ENCODE results near the gene NUSAP1. TPM values are rescaled to one million over a fixed set of nuclear protein-coding genes. Genes with fewer than 3 reads are reported as not detected.

Gene NUSAP1
- total RNA-seq, 2 donors from 2014 or later: 3.9 to 28.2 TPM

GRCh38 chr15:41285285-41285684 is 47.4 kb upstream of the NUSAP1 start:
- peak overlapping the region; percentile 82 to 89 for H3K27ac ChIP-seq
- no peaks in the 10 kb centered on the region for H3K27me3 ChIP-seq (replicated peaks; ENCODE audit: insufficient read depth)
- no peaks in the 10 kb centered on the region for H3K9me3 ChIP-seq
- 31% methylated on average over 7 of the region's 7 CpGs for WGBS
- DNase-seq (ENCODE audit: low spot score): no peak
- intact Hi-C loops (cut with DNase I): no loop called here
- no peak for TF ChIP-seq CTCF (IDR thresholded peaks at IDR 0.05)
- TF ChIP-seq POLR2A (IDR thresholded peaks at IDR 0.05): no peak
- TF ChIP-seq POLR2AphosphoS5 (IDR thresholded peaks at IDR 0.05): no peak
- H3K4me3 ChIP-seq: peak overlapping the region; percentile 75 to 76
- peaks cover 0 to 5% of the 10 kb centered on the region in 2 donors for H3K36me3 ChIP-seq
- H3K4me1 ChIP-seq (replicated peaks): peaks cover 4% of the 10 kb centered on the region

DNA sequence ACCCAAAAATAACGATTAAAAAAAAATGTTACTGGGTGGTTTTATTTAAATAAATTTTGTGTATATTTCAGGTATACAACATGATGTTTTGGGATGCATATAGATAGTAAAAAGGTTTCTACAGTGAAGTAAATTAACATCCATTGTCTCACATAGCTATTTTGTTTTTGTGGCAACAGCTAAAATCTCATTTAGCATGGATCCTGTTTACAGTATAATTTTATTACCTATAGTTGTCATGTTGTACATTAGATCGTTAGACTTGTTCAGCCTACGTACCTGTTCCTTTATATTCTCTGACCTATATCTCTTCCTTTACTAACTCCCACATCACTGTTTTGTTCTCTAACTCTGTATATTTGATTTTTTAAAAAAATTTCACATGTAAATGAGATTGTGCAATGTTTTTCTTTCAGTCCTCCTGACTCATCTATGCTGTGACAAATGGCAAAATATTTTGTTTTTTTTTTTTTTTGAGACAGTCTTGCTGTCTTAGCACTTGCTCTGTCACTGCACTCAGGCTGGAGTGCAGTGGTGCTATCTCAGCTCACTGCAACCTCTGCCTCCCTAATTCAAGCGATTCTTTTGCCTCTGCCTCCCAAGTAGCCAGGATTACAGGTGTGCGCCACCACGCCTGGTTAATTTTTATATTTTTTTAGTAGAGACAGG is 45.9 kb upstream of the NUSAP1 start:
- no peak overlapping the region for H3K27ac ChIP-seq
- intact Hi-C loops (cut with DNase I): no loop called here
- H3K9me3 ChIP-seq: no peaks in the 10 kb centered on the region
- TF ChIP-seq CTCF (IDR thresholded peaks at IDR 0.05): no peak
- no peak for TF ChIP-seq POLR2A (IDR thresholded peaks at IDR 0.05)
- no peak for TF ChIP-seq POLR2AphosphoS5 (IDR thresholded peaks at IDR 0.05)
- H3K27me3 ChIP-seq (replicated peaks; ENCODE audit: insufficient read depth): no peaks in the 10 kb centered on the region
- no peak overlapping the region for H3K4me3 ChIP-seq
- H3K4me1 ChIP-seq (replicated peaks): peaks cover 4% of the 10 kb centered on the region
- no peak for DNase-seq (ENCODE audit: low spot score)
- 97% methylated on average over 6 of the region's 6 CpGs for WGBS
- H3K36me3 ChIP-seq: peaks cover 0 to 5% of the 10 kb centered on the region in 2 donors

- H3K4me1 ChIP-seq (replicated peaks): peaks cover 4% of the 10 kb centered on the region
- TF ChIP-seq POLR2A (IDR thresholded peaks at IDR 0.05) (no peak), CTCF (IDR thresholded peaks at IDR 0.05) (no peak), POLR2AphosphoS5 (IDR thresholded peaks at IDR 0.05) (no peak)
- H3K9me3 ChIP-seq: no peaks in the 10 kb centered on the region
- peaks cover 0 to 5% of the 10 kb centered on the region in 2 donors for H3K36me3 ChIP-seq
- DNase-seq (ENCODE audit: low spot score): no peak
- H3K27me3 ChIP-seq (replicated peaks; ENCODE audit: insufficient read depth): no peaks in the 10 kb centered on the region
- H3K27ac ChIP-seq: no peak overlapping the region
- no peak overlapping the region for H3K4me3 ChIP-seq
- intact Hi-C loops (cut with DNase I): no loop called here
- 86% methylated on average over 1 of the region's 1 CpG for WGBS
Measured at GRCh38 chr15:41288464-41288863, 44.2 kb upstream of the NUSAP1 start.

- H3K4me1 ChIP-seq (replicated peaks): peaks cover 4% of the 10 kb centered on the region
- H3K36me3 ChIP-seq: peaks cover 0 to 5% of the 10 kb centered on the region in 2 donors
- no peak for TF ChIP-seq POLR2AphosphoS5 (IDR thresholded peaks at IDR 0.05)
- TF ChIP-seq POLR2A (IDR thresholded peaks at IDR 0.05): no peak
- no peak for TF ChIP-seq CTCF (IDR thresholded peaks at IDR 0.05)
- no peak for DNase-seq (ENCODE audit: low spot score)
- intact Hi-C loops (cut with DNase I): no loop called here
- no peaks in the 10 kb centered on the region for H3K9me3 ChIP-seq
- H3K27ac ChIP-seq: no peak overlapping the region
- H3K4me3 ChIP-seq: no peak overlapping the region
- no peaks in the 10 kb centered on the region for H3K27me3 ChIP-seq (replicated peaks; ENCODE audit: insufficient read depth)
- 75% methylated on average over 2 of the region's 2 CpGs for WGBS
Measured at GRCh38 chr15:41289953-41290352, 42.7 kb upstream of the NUSAP1 start.

- WGBS: 94% methylated on average over 9 of the region's 9 CpGs
- Histone ChIP-seq H3K27ac (no peak overlapping the region), H3K27me3 (replicated peaks; ENCODE audit: insufficient read depth) (no peaks in the 10 kb centered on the region), H3K36me3 (peaks cover 0 to 5% of the 10 kb centered on the region in 2 donors), H3K4me3 (no peak overlapping the region), H3K4me1 (replicated peaks) (no peaks in the 10 kb centered on the region), H3K9me3 (no peaks in the 10 kb centered on the region)
- DNase-seq (ENCODE audit: low spot score): no peak
- TF ChIP-seq CTCF (IDR thresholded peaks at IDR 0.05) (no peak), POLR2A (IDR thresholded peaks at IDR 0.05) (no peak), POLR2AphosphoS5 (IDR thresholded peaks at IDR 0.05) (no peak)
- intact Hi-C loops (cut with DNase I): no loop called here
Measured at GRCh38 chr15:41291065-41291631, 41.5 kb upstream of the NUSAP1 start.
